22Rv1 (cell line): ENCODE results near the gene ACHE.

Experiments used
- CTCF ChIP-seq: fragments of 450-650 bp; IDR thresholded peaks from 2 replicates; pipeline ENCODE4 v1.5.1; 2017; ENCODE audit warnings: mild to moderate bottlenecking
- ZFX ChIP-seq: fragments of 450-650 bp; IDR thresholded peaks from 2 replicates; pipeline ENCODE4 v1.6.1; 2017; ENCODE audit warnings: antibody characterized with exemption, borderline replicate concordance

GRCh38 chr7:100863406-100863950, 32.2 kb downstream of the ACHE start:
- TF ChIP-seq CTCF (no peak), ZFX (no peak)
